ENCODE measurements around the gene TMEM242.

Gene TMEM242

DNA sequence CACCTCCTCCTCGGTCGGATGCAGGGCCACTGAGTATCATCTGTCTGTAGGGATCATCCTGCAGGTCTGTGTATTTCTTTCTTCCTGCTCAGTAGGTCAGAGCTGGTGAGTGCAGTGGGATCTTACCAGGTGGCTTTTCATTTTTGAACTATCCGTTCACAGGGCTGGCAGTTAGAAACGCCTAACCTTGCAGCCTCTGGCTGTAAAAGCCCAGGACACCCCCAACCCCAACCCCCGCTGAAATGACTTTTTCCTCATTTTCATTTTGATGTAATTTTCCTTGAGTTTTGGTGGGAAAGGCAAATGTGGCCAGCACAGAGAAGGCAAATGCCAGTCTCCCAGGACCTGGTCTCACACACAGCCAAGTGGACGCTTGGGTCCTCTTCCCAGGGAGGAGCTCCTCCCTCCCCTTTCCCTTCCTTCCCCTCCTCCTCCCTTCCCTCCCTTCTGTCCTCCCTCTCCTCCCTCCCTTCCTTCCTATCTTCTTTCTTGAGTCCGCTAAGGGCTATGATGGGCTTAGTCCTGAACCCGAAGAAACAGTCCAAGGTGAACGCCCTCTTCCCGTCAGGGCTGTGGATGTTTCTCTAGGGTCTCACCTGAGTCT, 36.0 kb downstream of the TMEM242 start:
- no peak for DNase-seq

DNA sequence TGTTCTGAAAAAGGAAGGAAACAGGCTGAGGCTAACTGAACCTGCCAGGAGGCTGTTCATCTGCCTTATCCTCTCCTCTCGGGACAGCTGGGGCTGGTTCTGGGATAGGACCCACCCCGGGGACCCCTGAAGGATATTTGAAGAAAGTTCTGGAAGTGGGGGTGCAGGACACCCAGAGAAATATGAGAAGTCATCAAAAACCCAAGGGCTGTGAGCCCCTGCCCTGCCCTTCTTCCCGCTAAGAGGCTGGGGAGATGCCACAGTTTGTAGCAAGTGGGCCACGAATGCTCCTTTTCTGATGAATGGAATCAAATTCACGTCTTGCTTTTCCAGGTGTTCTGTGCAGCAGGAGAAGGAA, 37.9 kb downstream of the TMEM242 start:
- DNase-seq: no peak

DNA sequence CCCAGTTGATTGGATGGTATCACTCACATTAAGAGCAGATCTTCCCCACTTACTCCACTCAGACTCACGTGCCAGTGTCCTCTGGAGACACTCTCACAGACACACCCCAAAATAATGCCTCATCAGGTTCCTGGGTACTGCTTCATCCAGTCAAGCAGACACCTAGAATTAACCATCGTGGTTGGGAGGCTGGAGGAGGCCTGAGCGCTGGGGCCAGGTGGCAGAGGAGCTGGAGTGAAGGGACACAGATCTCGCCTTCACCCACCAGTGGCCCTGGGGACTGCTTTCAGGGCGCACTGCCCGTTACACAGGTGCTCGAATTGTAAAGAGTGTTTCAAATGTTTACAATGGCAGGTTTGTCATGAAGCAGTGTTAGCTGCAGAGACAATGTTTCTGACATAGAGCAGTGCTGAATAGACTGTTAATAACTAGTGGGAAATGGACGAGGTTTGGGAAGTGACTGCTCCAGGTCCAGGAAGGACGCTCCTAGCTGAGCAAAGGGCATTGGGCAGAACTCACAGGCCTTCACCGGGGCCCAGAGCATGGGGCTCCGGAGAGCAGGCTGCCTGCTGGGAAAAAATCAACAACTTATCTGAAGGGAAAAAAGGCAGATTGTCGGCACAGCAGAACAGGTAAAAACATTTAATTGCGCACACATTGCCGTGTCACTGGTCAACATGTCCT, 38.4 kb downstream of the TMEM242 start:
- DNase-seq: no peak

DNA sequence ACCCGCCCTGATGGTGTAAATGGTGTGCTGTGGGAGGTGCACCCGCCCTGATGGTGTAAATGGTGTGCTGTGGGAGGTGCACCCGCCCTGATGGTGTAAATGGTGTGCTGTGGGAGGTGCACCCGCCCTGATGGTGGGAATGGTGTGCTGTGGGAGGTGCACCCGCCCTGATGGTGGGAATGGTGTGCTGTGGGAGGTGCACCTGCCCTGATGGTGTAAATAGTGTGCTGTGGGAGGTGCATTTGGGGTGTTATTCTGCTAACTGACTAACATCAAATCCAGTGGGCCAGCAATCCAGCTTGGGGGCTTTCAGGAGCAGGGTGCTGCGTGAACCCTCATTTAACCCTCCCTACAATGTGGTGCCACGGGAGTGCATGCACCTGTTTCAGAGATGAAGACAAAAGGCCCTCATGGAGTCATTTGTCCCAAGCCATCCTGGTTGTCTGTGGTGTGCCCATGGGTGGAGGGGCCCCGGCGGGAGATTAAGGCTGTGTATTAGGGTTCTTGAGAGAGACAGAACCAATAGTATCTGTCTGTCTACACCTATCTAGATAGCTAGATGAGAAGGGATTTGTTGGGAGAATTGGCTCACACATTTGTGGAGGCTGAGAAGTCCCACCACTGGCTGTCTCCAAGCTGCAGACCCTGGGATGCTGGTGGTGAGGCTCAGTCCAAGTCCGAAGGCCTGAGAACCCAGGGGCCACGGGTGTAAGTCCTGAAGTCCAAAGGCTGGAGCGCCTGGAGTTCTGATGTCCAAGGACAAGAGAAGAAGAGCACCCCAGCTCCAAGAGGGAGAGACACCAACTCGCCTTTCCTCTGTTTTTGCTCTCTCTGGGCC, 39.2 kb downstream of the TMEM242 start:
- no peak for DNase-seq

DNA sequence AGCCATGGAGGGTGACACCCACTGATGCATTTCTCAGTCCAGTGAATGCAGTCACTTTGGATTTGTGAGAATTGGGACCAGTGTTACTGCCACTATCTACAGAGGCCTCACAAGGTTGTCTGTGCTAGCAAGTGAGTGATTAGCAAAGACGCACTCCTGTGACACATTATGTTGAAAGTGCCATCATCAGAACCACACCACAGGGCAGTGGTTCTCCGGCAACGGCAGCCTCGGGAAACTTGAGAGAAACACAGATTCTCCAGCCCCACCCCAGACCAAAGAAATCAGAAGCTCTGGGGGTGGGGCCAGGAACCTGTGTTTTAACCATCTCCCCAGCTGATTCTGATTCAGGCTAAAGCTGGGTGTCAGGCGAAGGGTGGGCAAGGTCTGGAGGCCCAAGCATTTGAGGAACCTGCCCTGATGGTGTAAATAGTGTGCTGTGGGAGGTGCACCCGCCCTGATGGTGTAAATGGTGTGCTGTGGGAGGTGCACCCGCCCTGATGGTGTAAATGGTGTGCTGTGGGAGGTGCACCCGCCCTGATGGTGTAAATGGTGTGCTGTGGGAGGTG, 39.9 kb downstream of the TMEM242 start:
- no peak for DNase-seq

DNA sequence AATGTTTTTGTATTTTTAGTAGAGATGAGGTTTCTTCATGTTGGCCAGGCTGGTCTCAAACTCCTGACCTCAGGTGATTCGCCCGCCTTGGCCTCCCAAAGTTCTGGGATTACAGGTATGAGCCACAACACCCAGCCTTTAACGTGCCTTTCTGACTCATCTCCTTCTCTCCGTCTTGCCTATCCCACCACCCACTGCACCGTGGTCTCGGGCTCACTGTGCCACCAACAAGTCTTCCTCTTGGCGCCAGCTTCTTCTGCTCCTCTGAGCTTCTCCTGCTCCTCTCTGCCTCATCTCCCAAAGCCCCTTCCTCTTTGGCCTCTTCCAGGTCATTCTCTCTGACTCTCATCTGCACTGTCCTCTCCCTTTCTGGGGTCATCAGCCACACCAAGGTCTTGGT, 41.0 kb downstream of the TMEM242 start:
- DNase-seq: no peak

DNA sequence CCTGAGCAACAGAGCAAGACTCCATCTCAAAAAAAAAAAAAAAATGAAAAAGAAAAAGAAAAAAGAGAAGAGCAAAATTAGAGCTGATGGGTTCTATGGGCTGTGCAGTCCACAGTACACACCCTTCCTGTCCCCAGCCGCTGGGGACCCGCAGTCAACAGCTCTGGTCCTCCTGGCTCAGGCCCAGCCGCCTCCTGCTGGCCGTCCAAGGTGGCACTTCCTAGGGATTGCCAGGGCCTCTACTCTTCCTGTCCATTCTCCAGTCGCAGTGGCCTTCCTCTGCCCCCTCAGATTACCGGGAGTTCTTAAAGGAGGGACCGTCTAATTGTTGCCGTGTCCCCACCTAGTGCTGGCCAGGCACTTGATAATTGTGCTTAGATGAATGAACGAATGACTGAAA, 41.7 kb downstream of the TMEM242 start:
- DNase-seq: no peak

DNA sequence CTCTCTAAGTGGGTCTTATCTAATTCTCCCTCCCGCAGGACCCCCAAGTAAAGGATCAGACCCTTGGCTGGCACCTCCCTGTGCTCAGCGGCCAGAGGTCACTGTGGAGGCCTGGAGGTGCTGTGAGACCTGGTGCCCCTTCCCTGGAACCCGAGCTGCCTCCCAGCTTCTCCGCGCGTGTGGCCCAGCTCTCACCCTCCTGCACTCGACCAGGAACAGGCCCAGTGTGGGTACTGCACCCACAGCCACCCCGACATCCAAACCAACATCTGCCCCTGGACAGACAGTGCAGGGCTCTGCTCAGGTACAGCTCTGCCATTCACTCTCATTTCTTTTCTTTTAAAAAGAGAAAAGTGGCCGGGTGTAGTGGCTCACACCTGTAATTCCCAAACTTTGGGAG, 42.4 kb downstream of the TMEM242 start:
- DNase-seq: no peak

DNA sequence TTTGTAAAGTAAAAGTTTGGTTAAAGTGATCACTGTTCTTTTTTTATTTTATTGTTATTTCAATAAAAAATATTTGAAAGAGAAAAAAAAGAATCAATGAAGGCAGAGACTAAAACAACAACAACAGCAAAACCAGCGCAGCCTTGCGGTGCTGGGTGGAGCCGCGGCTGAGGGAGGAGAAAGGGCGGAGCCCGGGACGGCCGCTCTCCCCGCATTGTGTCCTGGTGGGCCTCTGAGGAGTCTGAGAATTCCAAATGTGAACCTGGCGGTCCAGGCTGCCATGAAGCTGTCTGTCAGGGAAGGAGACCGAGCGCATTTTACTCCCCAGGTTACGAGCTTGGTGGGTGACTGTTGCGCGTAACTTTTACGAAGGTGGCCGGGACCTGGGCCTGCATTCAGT, 43.2 kb downstream of the TMEM242 start:
- no peak for DNase-seq

DNA sequence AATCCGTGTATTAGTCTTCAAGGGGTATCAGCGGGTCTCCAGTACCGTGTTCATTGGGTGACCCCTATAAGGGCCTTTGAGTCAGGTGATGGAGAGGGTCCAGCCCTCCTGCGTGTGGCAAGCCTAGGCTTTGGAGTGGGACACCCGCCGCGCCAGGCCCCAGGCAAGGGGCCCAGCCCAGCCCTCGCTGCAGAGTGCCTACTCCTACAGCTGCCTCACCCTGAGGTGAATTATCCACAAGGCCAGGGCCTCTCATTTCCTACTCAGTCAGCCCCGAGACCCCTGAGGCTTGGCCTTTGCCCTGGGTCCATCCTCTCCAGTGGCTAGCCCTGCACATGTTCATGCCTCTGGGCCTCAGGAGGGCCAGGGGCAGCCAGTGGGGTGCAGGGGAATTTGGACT, 45.1 kb downstream of the TMEM242 start:
- DNase-seq: no peak

DNA sequence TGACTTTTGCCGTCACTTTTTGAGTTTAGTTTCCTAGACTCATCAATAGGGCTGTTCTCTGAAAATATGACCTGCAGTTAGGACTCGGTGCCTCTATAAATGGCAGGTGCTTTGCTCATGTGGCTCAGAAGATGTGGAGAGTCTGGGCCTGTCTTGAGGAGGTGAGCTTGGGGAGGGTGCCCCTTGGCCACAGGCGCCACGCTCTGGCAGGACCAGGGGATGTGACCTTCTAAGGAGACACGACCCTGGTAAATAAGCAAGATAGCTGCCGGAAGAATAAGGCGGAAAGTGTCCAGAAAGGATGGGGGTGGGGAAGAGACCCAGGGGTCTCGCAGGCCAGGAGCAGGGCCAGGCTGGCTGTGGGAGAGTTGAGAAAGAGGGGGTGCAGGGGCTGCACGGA, 46.6 kb downstream of the TMEM242 start:
- no peak for DNase-seq

DNA sequence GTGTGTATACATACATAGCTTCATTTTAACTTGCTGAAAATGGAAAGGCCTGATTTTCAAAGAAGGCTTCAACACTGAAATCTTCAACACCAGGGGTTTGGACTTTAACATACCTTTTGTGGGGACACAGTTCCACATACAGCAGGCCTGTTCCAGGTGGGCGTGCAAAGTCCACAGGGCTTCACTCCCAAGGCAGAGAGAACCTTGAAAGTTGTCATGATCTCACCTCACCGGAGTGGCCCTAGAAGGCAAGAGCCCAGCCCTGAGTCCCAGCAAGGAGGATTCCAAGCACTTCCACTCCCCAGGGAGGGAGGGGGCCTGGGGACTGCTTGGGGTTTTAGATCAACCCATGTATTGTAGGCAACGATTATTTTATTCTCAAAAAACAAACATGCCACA, 47.2 kb downstream of the TMEM242 start:
- DNase-seq: no peak

DNA sequence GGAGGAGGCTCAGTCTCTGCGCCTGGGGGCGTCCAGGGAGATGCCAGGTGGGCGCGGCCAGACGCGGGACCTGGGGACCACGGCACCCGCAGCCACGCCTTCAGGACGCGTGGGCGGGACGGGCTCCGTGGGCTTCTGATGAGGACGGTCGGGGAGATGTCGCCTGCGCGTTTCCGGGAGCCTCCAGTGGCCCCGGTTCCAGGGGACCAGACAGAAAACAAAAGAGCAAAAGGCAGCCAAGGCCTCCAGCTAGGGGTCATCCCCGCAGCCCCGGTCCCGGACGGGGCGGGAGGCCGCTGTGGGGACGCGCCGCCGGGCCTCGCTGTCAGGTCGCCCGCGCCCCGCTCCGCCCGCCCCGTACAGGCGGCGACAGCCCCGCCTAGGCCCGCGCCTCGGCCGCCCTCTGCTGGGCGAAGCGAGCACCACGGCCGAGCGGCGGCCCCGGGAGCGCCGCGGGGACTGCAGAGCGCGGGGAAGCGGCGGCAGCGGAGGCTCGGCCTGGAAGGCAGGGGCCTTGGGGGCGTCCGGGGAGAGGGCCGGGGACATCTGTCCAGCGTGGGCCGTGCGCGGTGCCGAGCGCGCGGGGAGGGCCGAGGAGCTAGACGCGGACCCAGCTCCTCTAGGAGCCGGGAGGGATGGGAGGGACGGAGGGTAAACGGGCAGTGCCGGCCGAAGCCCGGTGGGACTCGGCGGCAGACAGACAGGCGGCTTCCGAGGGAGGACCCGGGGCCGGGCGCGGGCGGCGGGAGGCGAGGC, 48.7 kb downstream of the TMEM242 start:
- DNase-seq: peak; percentile 60 to 74

DNA sequence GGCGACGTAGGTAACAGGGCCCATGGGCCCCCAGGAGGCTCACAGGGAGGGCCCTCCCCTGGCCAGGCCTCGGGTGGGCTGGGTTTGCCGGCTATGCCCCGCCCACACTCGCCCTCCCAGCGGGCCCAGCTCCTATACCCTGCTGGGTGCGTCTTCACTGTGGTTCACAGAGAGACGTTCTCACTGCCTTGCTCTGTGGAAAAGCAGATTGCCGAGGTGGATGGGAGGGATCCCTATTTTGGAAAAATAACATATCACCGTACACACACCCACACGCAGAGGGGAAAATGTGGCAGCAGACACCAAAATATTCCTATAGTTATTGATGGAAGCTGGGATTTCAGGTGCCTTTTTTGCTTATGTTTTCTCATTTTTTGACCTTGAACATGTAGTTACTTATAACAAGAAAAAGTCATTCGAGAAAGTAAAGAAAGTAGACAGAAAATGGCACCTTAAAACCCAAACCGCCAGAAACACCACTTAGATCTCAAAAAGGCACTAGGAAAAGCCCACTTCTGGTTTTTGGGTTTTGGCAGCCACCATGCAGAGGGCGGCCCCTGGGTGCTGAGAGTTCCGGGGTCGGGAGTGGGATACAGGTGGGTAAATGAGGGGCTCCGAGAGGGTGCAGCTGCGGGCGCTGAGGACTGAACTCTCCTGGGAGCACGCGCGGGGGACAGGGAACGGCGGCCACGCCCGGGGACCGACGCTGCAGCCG, 49.4 kb downstream of the TMEM242 start:
- peak; percentile 36 to 46 for DNase-seq

DNA sequence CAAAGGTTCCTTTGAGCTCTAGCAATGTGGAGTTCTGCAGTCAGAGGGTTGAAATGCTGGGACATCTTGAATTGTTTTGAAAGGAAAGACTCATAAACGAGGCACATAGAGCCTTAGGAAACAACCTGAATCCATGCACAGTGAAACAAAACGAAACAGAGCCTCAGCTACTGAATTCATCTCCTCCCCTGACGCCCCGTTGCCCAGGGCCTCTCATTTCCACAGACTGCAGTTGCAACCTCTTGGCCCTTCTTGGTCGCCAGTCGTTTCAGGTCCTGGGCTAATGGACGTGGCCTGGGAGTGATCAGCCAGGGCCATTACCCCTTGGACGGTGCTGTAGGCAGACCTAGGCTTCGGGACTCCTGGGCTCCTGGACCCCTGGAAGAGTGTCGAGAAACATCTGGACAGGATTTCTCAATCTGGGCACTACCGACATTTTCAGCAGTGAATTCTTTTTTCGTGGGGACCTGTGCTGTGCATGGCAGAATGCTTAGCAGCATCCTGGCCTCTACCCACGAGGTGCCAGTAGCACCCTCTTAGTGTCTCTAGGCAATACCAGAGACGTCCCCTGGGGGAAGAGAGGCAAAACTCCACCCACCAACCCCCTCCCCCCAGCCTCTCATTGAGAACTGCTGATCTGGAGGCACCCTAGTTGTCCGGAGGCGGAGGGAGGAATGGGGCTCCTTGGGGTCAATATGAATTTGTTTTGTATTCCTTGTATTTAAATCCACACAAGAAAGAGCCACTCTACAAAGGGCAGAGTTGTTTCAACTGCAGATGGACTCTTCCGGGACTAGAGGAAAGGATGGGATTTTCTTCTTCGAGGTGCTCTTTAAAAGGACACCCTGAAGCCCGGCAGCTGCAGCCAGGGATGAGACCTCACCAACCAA, 50.2 kb downstream of the TMEM242 start:
- no peak for DNase-seq

DNA sequence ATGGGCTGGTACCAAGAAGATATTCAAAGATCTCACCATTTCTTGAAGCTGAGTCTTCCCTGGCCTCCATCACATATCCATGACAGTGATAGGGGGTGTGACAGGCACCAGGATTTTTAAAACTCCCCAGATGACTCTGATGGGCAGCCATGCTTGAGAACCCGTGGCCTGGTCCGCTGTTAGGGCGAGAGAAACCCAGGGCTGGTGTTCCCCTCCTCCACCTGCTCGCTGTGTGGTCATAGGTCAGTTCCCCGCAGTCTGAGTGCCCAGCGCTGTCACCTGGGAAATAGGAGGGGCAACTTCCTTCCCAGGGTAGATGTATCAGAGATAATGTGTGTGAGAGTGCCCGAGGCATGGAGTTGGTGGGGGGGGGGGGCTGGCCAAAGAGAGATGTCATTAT, 50.9 kb downstream of the TMEM242 start:
- DNase-seq: no peak

DNA sequence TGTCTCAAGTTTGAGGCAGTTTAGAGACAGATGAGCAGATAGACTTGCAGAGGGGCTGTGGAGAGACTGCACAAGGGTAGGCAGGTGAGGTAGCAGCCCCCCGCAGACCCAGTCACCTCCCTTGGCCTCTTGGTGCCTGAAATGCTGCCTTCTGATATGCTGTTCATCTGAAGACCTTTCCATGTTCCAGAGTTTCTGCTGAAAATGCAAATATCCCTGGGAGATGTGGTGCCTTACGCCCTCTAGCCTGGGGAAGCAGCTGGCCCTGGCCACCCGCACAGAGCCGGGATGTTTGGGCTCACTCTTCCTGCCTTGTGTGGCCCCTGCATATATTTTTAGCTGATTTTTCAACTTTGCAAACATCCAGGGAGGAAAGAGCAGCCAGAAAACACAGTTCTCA, 51.4 kb downstream of the TMEM242 start:
- no peak for DNase-seq

DNA sequence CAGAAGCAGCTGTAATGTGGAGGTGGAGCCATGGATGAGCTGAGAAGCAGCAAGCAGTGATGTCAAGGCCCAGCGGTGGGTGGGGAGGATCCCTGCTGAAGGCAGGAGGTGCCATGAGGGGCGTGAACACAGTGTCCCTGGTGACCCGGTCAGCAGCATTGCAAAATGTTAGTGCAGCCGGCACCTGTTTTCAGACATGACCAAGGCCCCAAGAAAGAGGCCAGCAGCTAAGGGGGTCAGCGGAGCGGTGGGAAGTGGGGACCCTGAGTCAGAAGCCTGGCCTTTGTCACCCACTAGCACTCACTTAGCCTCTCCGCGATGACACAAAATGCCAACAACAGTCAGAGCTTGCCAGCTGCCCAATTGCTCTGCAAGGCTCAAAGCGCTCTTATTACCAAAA, 51.9 kb downstream of the TMEM242 start:
- DNase-seq: no peak

DNA sequence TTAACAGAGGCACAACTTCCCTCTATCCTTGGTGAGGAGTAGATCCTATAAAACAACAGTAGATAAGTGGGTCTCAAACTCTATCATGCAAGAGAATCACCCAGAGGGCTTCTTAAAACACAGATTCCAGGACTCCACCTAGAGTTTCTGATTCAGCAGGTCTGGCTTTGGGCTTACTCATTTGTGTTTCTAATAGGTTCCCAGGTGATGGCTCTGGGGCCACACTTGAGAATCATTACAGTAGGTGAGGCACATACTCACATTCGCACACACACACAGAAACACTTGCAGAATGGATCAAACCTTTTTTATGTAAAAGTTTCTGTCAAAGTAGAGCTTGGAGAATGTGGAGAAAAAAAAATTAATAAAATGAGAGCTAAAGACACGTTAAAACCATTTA, 52.4 kb downstream of the TMEM242 start:
- no peak for DNase-seq

DNA sequence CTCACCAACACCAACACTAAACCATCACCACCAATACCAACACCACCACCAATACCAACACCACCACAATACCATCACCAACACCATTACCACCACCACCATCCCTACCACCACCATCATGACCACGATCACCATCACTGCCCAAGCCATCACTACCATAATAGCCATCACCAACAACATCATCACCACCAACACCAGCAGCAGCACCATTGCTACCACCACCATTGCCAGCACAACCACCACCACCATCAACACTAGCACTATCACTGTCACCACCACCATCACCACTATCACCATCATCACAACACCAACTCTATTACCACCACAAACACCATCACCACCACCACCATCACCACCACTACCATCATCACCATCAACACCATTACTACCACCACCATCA, 53.0 kb downstream of the TMEM242 start:
- DNase-seq: no peak

DNA sequence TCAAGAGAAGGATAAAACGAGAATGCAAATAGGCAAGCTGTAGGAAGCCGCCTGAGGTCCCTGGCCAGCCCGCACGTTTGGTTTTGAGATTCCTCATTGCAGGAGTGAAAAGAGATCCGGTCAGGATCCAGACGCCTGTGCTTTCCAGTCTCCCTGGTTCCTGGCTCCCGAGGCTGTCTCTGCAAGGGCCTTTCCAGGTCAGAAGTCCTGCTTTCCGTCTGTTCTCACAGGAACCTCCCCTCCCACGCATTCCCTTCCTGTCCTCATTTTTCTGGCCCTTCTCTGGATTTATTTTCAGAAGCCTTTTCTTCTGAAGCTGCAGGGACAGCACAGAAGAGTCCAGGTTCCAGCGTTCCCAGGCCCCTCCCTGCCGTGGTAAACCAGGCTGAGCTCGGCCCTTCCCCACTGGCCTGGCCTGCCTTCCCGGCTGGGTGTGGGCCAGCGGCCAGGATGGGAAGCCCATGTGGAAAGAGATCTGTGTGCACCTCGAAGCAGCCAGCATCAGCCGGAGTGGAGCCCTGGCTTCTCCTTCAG, 54.0 kb downstream of the TMEM242 start:
- no peak for DNase-seq
